ENCODE measurements around the gene UBE2S. TPM values are rescaled to one million over a fixed set of nuclear protein-coding genes. Genes with fewer than 3 reads are reported as not detected.
A peak's percentile ranks its signal among the peaks of the same experiment; 100 is the strongest.

The UBE2S gene
- total and polyA plus RNA-seq, 8 donors: 26.5 to 71.2 (median 35.7) TPM

GRCh38 chr19:55387736-55388497 is 19.7 kb downstream of the UBE2S start:
- Histone ChIP-seq H3K36me3 (peaks cover 0 to 56% of the 10 kb centered on the region in 2 donors), H3K27ac (no peak overlapping the region), H3K4me1 (peaks cover 30 to 60% of the 10 kb centered on the region in 2 donors), H3K27me3 (no peaks in the 10 kb centered on the region), H3K9me3 (no peaks in the 10 kb centered on the region), H3K4me3 (peak overlapping the region; percentile 86 to 91)
- intact Hi-C loops (cut with DNase I): loop anchor here in 1 of 2 donors (10.0 kb wide), 1 partner anchor 83 kb away; no protein-coding TSS in a partner anchor
- DNase-seq (no peak), ATAC-seq (no peak)
- TF ChIP-seq CTCF (IDR thresholded peaks at IDR 0.05): no peak

GRCh38 chr19:55386493-55386971 is 21.1 kb downstream of the UBE2S start:
- intact Hi-C loops (cut with DNase I): loop anchor here in 1 of 2 donors (10.0 kb wide), 1 partner anchor 82 kb away; no protein-coding TSS in a partner anchor
- H3K27me3 ChIP-seq: no peaks in the 10 kb centered on the region
- H3K4me3 ChIP-seq: peak overlapping the region; percentile 86 to 91
- H3K9me3 ChIP-seq: no peaks in the 10 kb centered on the region
- peak overlapping the region; percentile 96 to 97 for H3K27ac ChIP-seq
- peak in 1 of 4 donors; percentile 82 for DNase-seq
- no peak for TF ChIP-seq CTCF (IDR thresholded peaks at IDR 0.05)
- peaks cover 0 to 52% of the 10 kb centered on the region in 2 donors for H3K36me3 ChIP-seq
- H3K4me1 ChIP-seq: peaks cover 30 to 63% of the 10 kb centered on the region in 2 donors
- ATAC-seq: no peak

GRCh38 chr19:55385724-55386492 is 21.7 kb downstream of the UBE2S start, which contains the start of gene RPL28:
Gene RPL28, plus strand, starts transcription at chr19:55385932. Its CDS starts 426 bp downstream, at chr19:55386358.
- intact Hi-C loops (cut with DNase I): loop anchor here in 1 of 2 donors (10.0 kb wide), 1 partner anchor 81 kb away; no protein-coding TSS in a partner anchor
- peak in 1 of 2 donors; percentile 10 for TF ChIP-seq CTCF (IDR thresholded peaks at IDR 0.05)
- peak; percentile 87 for ATAC-seq

GRCh38 chr19:55384920-55385723 is 22.5 kb downstream of the UBE2S start:
- peak; percentile 93 to 97 (median 95) for DNase-seq
- intact Hi-C loops (cut with DNase I): loop anchor here in 1 of 2 donors (10.0 kb wide), 1 partner anchor 80 kb away; no protein-coding TSS in a partner anchor
- Histone ChIP-seq H3K4me1 (peaks cover 30 to 59% of the 10 kb centered on the region in 2 donors), H3K36me3 (peaks cover 0 to 37% of the 10 kb centered on the region in 2 donors), H3K9me3 (no peaks in the 10 kb centered on the region), H3K27me3 (no peaks in the 10 kb centered on the region), H3K27ac (peak overlapping the region; percentile 96 to 97), H3K4me3 (peak overlapping the region; percentile 86 to 91)
- peak; percentile 86 for ATAC-seq
- no peak for TF ChIP-seq CTCF (IDR thresholded peaks at IDR 0.05)

More at GRCh38 chr19:55385724-55386492, 21.7 kb downstream of the UBE2S start, which contains the start of gene RPL28:
- H3K36me3 ChIP-seq: peaks cover 0 to 45% of the 10 kb centered on the region in 2 donors
- H3K4me3 ChIP-seq: peak within 1 kb of the TSS; percentile 86 to 91
- H3K27ac ChIP-seq: peak within 1 kb of the TSS; percentile 96 to 97
- H3K9me3 ChIP-seq: no peaks in the 10 kb centered on the region
- peaks cover 30 to 63% of the 10 kb centered on the region in 2 donors for H3K4me1 ChIP-seq
- peak; percentile 97 to 99 (median 98) for DNase-seq
- no peaks in the 10 kb centered on the region for H3K27me3 ChIP-seq
